ENCODE results near the gene RNASEL. TPM values are rescaled to one million over a fixed set of nuclear protein-coding genes. Genes with fewer than 3 reads are reported as not detected.

RNASEL gene
- total and polyA plus RNA-seq, 2 experiments from 2014 or later: 0.37 to 0.94 TPM

DNA sequence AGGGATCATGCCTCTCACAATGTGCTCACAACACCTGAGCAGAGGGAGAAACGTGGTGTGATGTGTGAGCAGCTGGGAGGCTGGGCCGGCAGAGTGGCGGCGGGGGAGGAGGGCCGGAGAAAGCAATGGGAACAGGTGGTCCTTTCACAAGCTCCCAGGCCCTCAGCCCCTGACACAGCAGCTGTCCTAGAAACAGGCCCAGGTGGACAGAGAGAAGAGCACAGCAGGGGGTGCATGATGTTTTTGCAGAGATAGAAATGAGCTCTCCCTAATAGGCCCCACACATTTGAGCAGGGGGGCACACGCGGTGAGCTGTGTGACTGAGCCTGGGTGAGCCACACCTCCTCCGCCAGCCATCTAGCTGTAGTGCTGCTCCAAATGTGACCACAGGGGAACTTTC lies 22.7 kb upstream of the RNASEL start (continued):
- TF ChIP-seq ZNF462 (CRISPR knock-in tag; IDR thresholded peaks at IDR 0.05) (no peak), JUNB (IDR thresholded peaks at IDR 0.05; ENCODE audit: unreplicated experiment) (no peak)
- TF ChIP-seq, protein P1, sequence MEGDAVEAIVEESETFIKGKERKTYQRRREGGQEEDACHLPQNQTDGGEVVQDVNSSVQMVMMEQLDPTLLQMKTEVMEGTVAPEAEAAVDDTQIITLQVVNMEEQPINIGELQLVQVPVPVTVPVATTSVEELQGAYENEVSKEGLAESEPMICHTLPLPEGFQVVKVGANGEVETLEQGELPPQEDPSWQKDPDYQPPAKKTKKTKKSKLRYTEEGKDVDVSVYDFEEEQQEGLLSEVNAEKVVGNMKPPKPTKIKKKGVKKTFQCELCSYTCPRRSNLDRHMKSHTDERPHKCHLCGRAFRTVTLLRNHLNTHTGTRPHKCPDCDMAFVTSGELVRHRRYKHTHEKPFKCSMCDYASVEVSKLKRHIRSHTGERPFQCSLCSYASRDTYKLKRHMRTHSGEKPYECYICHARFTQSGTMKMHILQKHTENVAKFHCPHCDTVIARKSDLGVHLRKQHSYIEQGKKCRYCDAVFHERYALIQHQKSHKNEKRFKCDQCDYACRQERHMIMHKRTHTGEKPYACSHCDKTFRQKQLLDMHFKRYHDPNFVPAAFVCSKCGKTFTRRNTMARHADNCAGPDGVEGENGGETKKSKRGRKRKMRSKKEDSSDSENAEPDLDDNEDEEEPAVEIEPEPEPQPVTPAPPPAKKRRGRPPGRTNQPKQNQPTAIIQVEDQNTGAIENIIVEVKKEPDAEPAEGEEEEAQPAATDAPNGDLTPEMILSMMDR (conservative IDR thresholded peaks at IDR 0.05; ENCODE audit: low read depth in 2 of 2): no peak

DNA sequence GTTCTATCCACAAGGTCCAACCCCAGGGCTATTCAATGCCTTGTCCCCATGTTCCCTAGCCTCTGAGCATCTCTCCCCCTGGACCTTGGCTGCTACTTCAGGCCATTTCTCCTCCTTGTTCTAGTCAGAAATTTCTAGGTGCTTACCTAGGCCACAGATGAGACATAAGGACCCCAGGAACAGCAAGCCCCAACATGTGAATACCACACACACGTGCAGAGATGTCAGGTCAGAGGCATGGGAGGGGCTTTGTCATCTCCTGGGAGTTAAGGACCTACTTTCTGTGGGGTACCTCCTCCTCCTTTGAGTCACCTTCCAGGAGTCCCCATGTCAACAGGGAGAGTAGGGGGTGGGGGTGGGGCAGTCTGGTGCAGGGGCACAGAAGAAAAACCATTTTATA lies 22.3 kb upstream of the RNASEL start:
- Histone ChIP-seq H3K27me3 (ENCODE audit: insufficient read depth) (peaks cover 45% of the 10 kb centered on the region), H3K4me3 (no peak overlapping the region), H3K79me2 (replicated peaks; ENCODE audit: insufficient read depth) (no peaks in the 10 kb centered on the region), H3K27ac (ENCODE audit: low read depth) (no peak overlapping the region), H3F3A (replicated peaks; ENCODE audit: low read depth) (peaks cover 5% of the 10 kb centered on the region; the same call in 1 of the 2 replicates), H4K20me1 (replicated peaks; ENCODE audit: insufficient read depth) (no peaks in the 10 kb centered on the region), H3K4me2 (peak overlapping the region; percentile 55), H2AFZ (peak overlapping the region; percentile 19; the same call in 1 of the 2 replicates), H3K36me3 (ENCODE audit: insufficient read depth) (no peaks in the 10 kb centered on the region), H3K9me2 (ENCODE audit: insufficient read depth) (no peaks in the 10 kb centered on the region), H3K4me1 (ENCODE audit: insufficient read depth) (peaks cover 46% of the 10 kb centered on the region)
- TF ChIP-seq STAT1 (IDR thresholded peaks at IDR 0.05; ENCODE audit: unreplicated experiment) (no peak), ZNF331 (CRISPR knock-in tag; IDR thresholded peaks at IDR 0.05; ENCODE audit: low read depth) (no peak), REST (IDR thresholded peaks at IDR 0.05; ENCODE audit: unreplicated experiment) (no peak), EZH2 (IDR thresholded peaks at IDR 0.05; ENCODE audit: low read depth, unreplicated experiment) (no peak), ZNF114 (CRISPR knock-in tag; IDR thresholded peaks at IDR 0.05) (no peak), CREB1 (CRISPR knock-in tag; IDR thresholded peaks at IDR 0.05; ENCODE audit: low read depth) (no peak), EZH2phosphoT487 (IDR thresholded peaks at IDR 0.05; ENCODE audit: unreplicated experiment) (no peak)
- TF ChIP-seq, protein P1 (conservative IDR thresholded peaks at IDR 0.05; ENCODE audit: low read depth in 2 of 2): no peak
- Mint-ChIP-seq H3K27ac (no peak overlapping the region), H3K9me3 (no peaks in the 10 kb centered on the region), H3K4me1 (peaks cover 51% of the 10 kb centered on the region), H3K4me3 (no peak overlapping the region; the same call in 2 of the 3 replicates), H3K36me3 (ENCODE audit: low read depth) (no peaks in the 10 kb centered on the region; the same call in 2 of the 3 replicates), H3K27me3 (ENCODE audit: insufficient read depth, low read depth, poor library complexity) (peaks cover 48% of the 10 kb centered on the region)
- ATAC-seq (no peak), DNase-seq (ENCODE audit: low spot score) (no peak)

Measured in GM23338 (cell line).